ENCODE data around the gene ADRA2C. TPM values are rescaled to one million over a fixed set of nuclear protein-coding genes. Genes with fewer than 3 reads are reported as not detected.

Gene ADRA2C
- total RNA-seq, 1 donor from 2014 or later = 17.2 TPM

DNA sequence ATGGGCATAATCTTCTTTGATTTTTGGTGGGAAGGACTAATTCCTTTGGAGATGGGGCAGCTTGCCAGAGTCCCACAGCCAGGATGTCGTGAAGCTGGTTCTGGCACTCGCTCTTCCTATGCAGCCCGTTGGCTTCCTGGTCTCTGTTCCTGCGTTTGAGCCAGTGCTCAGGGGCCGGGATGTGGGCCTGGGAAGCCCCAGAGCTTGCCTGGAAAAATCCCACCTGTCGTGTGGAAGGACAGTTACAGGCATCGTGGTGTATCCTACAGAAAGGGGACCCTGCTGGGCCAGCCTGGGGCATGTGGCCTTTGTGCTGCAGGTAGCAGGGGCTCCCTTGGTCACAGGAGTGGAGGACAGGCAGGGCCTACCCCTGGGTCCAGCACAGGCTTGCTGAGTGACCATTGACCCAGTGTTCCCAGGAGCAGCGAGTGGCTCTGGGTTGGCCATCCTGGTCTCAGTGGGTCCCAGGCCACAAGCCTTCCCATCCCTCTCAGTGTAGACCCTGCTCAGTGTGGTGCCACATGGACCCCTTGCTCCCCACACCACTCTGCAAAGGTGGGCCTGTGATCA is 50.2 kb downstream of the ADRA2C start:
- no peak overlapping the region for H3K27ac ChIP-seq
- intact Hi-C loops (cut with DNase I) = no loop called here
- no peaks in the 10 kb centered on the region for H3K27me3 ChIP-seq
- H3K9me3 ChIP-seq = no peaks in the 10 kb centered on the region
- no peaks in the 10 kb centered on the region for H3K4me1 ChIP-seq
- H3K36me3 ChIP-seq = no peaks in the 10 kb centered on the region
- DNase-seq (ENCODE audit: extremely low spot score in 2 of 2) = no peak
- TF ChIP-seq POLR2A (IDR thresholded peaks at IDR 0.05) (no peak), POLR2AphosphoS5 (IDR thresholded peaks at IDR 0.05; ENCODE audit: insufficient read depth in 1 of 2, low read depth in 1 of 2) (no peak)
- TF ChIP-seq, protein P1, sequence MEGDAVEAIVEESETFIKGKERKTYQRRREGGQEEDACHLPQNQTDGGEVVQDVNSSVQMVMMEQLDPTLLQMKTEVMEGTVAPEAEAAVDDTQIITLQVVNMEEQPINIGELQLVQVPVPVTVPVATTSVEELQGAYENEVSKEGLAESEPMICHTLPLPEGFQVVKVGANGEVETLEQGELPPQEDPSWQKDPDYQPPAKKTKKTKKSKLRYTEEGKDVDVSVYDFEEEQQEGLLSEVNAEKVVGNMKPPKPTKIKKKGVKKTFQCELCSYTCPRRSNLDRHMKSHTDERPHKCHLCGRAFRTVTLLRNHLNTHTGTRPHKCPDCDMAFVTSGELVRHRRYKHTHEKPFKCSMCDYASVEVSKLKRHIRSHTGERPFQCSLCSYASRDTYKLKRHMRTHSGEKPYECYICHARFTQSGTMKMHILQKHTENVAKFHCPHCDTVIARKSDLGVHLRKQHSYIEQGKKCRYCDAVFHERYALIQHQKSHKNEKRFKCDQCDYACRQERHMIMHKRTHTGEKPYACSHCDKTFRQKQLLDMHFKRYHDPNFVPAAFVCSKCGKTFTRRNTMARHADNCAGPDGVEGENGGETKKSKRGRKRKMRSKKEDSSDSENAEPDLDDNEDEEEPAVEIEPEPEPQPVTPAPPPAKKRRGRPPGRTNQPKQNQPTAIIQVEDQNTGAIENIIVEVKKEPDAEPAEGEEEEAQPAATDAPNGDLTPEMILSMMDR (IDR thresholded peaks at IDR 0.05) = no peak
- no peak overlapping the region for H3K4me3 ChIP-seq

- no peaks in the 10 kb centered on the region for H3K27me3 ChIP-seq
- no peak for DNase-seq (ENCODE audit: extremely low spot score in 2 of 2)
- TF ChIP-seq POLR2AphosphoS5 (IDR thresholded peaks at IDR 0.05; ENCODE audit: insufficient read depth in 1 of 2, low read depth in 1 of 2) = no peak
- no peak for TF ChIP-seq POLR2A (IDR thresholded peaks at IDR 0.05)
- no peak overlapping the region for H3K4me3 ChIP-seq
- no peaks in the 10 kb centered on the region for H3K4me1 ChIP-seq
- no peaks in the 10 kb centered on the region for H3K36me3 ChIP-seq
- no peak overlapping the region for H3K27ac ChIP-seq
- no peaks in the 10 kb centered on the region for H3K9me3 ChIP-seq
- intact Hi-C loops (cut with DNase I) = no loop called here
Observed at GRCh38 chr4:3816983-3817960, 51.1 kb downstream of the ADRA2C start.

Other genes starting within 250 kb of the ADRA2C start
- gene LRPAP1, start 234.0 kb upstream of the ADRA2C start, total RNA-seq = 98.7 TPM